HepG2 (cell line): Measurements from ENCODE around the gene ZNF320. TPM values are rescaled to one million over a fixed set of nuclear protein-coding genes. Genes with fewer than 3 reads are reported as not detected.

Experiments used
- ADNP ChIP-seq: sonication (generic); formaldehyde crosslinking; IDR thresholded peaks from 2 replicates; pipeline ENCODE4 v1.4.0; 2020; ENCODE audit warnings: missing genetic modification reagents
- CAMTA2 ChIP-seq: sonication (generic); formaldehyde crosslinking; IDR thresholded peaks from 2 replicates; pipeline ENCODE4 v1.4.0; 2020; ENCODE audit warnings: mild to moderate bottlenecking, missing genetic modification reagents, borderline replicate concordance
- CSRNP2 ChIP-seq: sonication (generic); formaldehyde crosslinking; conservative IDR thresholded peaks from 2 replicates; pipeline ENCODE4 v1.8.0; 2022; ENCODE audit warnings: low read depth, missing genetic modification reagents
- DNMT1 ChIP-seq: sonication (generic); formaldehyde crosslinking; IDR thresholded peaks from 2 replicates; pipeline ENCODE4 v1.5.1; 2020; ENCODE audit warnings: mild to moderate bottlenecking, missing genetic modification reagents
- HIC2 ChIP-seq: sonication (generic); formaldehyde crosslinking; IDR thresholded peaks from 2 replicates; pipeline ENCODE4 v1.9.0; 2022; ENCODE audit warnings: low read depth, missing genetic modification reagents
- POLR2AphosphoS2 ChIP-seq: IDR thresholded peaks from 2 replicates; pipeline ENCODE4 v1.6.1; 2011; ENCODE audit warnings: low read depth, low read length, improper control_type of control experiment
- RCOR2 ChIP-seq: IDR thresholded peaks from 2 replicates; pipeline ENCODE4 v1.6.1; 2016; ENCODE audit warnings: missing biosample characterization, missing genetic modification reagents
- ZNF446 ChIP-seq: sonication (generic); formaldehyde crosslinking; IDR thresholded peaks from 2 replicates; pipeline ENCODE4 v1.5.0; 2020; ENCODE audit warnings: mild to moderate bottlenecking, missing genetic modification reagents
- ZNF646 ChIP-seq: sonication (generic); formaldehyde crosslinking; IDR thresholded peaks from 2 replicates; pipeline ENCODE4 v1.9.0; 2021; ENCODE audit warnings: mild to moderate bottlenecking, missing genetic modification reagents
- polyA plus RNA-seq, 8 experiments: library from polyadenylated mRNA; depleted of rRNA in 3 of 8; stranded (reverse) in 7 of 8; unstranded in 1 of 8; fragments of >200 nt; fragmentation: Illumina TruSeq in 4 of 8; extraction: Trizol in 4 of 8; gene quantifications; 2 replicates each; pipeline versions ENCODE4 v1.2.1 to v1.2.3, GENCODE V29; 2011 to 2016; ENCODE audit warnings: low read depth in 4 of 8, missing spikeins in 1 of 8, mixed read lengths in 1 of 8; ENCODE audit not compliant: insufficient read depth in 1 of 8
- total RNA-seq, 5 experiments: library from RNA; depleted of rRNA; stranded (reverse); fragments of >200 nt; fragmentation: Illumina TruSeq; extraction: Trizol; gene quantifications; 2 replicates each; pipeline ENCODE4 v1.2.3, GENCODE V29; 2016; ENCODE audit warnings: low read depth in 1 of 5
- TF ChIP-seq, protein P1 (sequence below): sonication (generic); formaldehyde crosslinking; IDR thresholded peaks from 2 replicates; pipeline ENCODE4 v1.5.1; 2020; ENCODE audit warnings: missing genetic modification reagents, mild to moderate bottlenecking, borderline replicate concordance
- TF ChIP-seq, protein P2 (sequence below): sonication (generic); formaldehyde crosslinking; IDR thresholded peaks from 2 replicates; pipeline ENCODE4 v1.5.0; 2020; ENCODE audit warnings: missing genetic modification reagents

The ZNF320 gene
- total and polyA plus RNA-seq, 2 of the 13 experiments (the other 11 are each of a cell fraction or from before 2014, with no cell fraction given): 0.49 TPM; not detected in 1

DNA sequence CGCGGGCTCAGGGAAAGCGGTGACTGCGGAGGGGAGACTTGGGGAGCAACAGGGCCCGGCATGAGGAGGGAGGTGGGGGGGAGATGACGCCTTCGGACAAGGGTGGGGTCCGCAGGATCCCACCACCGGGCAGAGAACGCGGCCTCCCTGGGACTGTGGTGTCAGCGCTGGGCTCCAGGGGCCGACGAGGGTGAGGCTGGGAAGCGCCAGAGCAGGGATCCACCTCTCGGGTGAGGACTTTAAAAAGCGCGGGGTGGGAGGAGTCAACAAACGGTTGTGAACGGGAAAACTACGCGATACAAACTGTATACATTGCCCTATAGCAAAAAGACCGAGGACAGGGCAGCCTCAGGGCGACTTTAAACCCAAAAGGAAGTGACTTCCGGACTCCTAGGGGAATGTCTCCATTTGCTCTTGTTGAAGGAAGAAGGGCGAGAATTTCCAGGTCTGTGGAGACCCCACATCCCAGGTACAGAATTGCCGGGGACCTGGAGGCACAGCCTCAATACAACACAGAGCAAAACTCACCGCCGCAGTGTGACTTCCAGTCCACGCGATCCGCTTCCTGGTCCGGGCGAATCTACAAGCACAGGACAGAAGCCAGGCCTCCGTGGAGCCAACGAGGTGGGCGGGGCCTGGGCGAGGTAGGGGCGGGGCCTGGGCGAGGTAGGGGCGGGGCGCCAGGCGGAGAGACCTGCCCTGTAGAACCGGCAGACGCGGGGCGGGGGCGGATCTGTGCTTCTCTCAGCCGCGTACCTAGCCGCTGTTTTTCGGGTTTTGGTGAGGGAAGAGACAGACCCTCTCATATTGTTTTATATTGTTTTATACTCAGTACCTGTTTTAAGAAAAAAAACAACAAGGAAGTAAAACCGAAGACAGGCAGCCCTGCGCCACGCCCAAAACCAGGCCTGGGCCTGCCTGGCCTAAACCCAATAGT lies 25.7 kb upstream of the ZNF320 start, which contains the start of gene ZNF888 (continued):
- TF ChIP-seq CSRNP2 (CRISPR knock-in tag): no peak
- TF ChIP-seq CAMTA2: no peak
- TF ChIP-seq, protein P1, sequence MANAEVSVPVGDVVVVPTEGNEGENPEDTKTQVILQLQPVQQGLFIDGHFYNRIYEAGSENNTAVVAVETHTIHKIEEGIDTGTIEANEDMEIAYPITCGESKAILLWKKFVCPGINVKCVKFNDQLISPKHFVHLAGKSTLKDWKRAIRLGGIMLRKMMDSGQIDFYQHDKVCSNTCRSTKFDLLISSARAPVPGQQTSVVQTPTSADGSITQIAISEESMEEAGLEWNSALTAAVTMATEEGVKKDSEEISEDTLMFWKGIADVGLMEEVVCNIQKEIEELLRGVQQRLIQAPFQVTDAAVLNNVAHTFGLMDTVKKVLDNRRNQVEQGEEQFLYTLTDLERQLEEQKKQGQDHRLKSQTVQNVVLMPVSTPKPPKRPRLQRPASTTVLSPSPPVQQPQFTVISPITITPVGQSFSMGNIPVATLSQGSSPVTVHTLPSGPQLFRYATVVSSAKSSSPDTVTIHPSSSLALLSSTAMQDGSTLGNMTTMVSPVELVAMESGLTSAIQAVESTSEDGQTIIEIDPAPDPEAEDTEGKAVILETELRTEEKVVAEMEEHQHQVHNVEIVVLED: no peak
- TF ChIP-seq RCOR2 (CRISPR knock-in tag): no peak
- TF ChIP-seq, protein P2, sequence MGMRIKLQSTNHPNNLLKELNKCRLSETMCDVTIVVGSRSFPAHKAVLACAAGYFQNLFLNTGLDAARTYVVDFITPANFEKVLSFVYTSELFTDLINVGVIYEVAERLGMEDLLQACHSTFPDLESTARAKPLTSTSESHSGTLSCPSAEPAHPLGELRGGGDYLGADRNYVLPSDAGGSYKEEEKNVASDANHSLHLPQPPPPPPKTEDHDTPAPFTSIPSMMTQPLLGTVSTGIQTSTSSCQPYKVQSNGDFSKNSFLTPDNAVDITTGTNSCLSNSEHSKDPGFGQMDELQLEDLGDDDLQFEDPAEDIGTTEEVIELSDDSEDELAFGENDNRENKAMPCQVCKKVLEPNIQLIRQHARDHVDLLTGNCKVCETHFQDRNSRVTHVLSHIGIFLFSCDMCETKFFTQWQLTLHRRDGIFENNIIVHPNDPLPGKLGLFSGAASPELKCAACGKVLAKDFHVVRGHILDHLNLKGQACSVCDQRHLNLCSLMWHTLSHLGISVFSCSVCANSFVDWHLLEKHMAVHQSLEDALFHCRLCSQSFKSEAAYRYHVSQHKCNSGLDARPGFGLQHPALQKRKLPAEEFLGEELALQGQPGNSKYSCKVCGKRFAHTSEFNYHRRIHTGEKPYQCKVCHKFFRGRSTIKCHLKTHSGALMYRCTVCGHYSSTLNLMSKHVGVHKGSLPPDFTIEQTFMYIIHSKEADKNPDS (CRISPR knock-in tag): no peak
- TF ChIP-seq ZNF446 (CRISPR knock-in tag): no peak
- no peak for TF ChIP-seq HIC2 (CRISPR knock-in tag)
- no peak for TF ChIP-seq ZNF646
- TF ChIP-seq ADNP (CRISPR knock-in tag): no peak
- TF ChIP-seq POLR2AphosphoS2: no peak
- TF ChIP-seq DNMT1: no peak
